Upper lobe of left lung (tissue), 4 donors: Measurements from ENCODE around the gene PMF1.

Source experiments
- CTCF ChIP-seq, 6 experiments: fragments of 450-650 bp in 4 of 6; fragments of 200-600 bp in 2 of 6; sonication (generic) in 2 of 6; IDR thresholded peaks; one replicate each; pipeline ENCODE4 v1.5.1; 2016 to 2019; ENCODE audit warnings: antibody characterized with exemption in 6 of 6
- POLR2A ChIP-seq, 4 donors: fragments of 450-650 bp; IDR thresholded peaks; one replicate each; pipeline ENCODE4 v1.5.1; 2016 to 2017; ENCODE audit warnings: antibody characterized with exemption in 4 of 4, mild to moderate bottlenecking in 2 of 4
- POLR2AphosphoS5 ChIP-seq, 2 donors: sonication (generic); formaldehyde crosslinking; IDR thresholded peaks; one replicate each; pipeline ENCODE4 v1.5.1; 2017; ENCODE audit warnings: antibody characterized with exemption in 2 of 2

- TF ChIP-seq POLR2A (IDR thresholded peaks at IDR 0.05) (no peak), CTCF (IDR thresholded peaks at IDR 0.05) (no peak), POLR2AphosphoS5 (IDR thresholded peaks at IDR 0.05) (no peak)
These were observed 35.5 kb downstream of the PMF1 start for GRCh38 chr1:156248323-156248683.
